Esophagus (tissue), 2 donors: ENCODE measurements around the gene FNBP1. TPM values are rescaled to one million over a fixed set of nuclear protein-coding genes. Genes with fewer than 3 reads are reported as not detected.

ENCODE experiments used
- H3K27ac ChIP-seq, 2 donors: one replicate each; pipeline ENCODE4 v1.5.1; 2013; ENCODE audit warnings: low read depth in 2 of 2, mild to moderate bottlenecking in 2 of 2, inconsistent platforms in 1 of 2, low read length in 1 of 2, moderate library complexity in 1 of 2
- H3K27me3 ChIP-seq, 2 donors: one replicate each; pipeline ENCODE4 v1.6.1; 2013; ENCODE audit warnings: low read length in 2 of 2, control low read depth in 1 of 2, mild to moderate bottlenecking in 1 of 2; ENCODE audit not compliant: insufficient read depth in 2 of 2, control insufficient read depth in 1 of 2
- H3K36me3 ChIP-seq, 2 donors: one replicate each; pipeline ENCODE4 v1.6.1; 2013; ENCODE audit warnings: low read length in 1 of 2; ENCODE audit not compliant: control insufficient read depth in 2 of 2, insufficient read depth in 2 of 2
- H3K4me1 ChIP-seq, 2 donors: one replicate each; pipeline ENCODE4 v1.6.1; 2013; ENCODE audit warnings: low read length in 1 of 2; ENCODE audit not compliant: control insufficient read depth in 2 of 2, insufficient read depth in 2 of 2
- H3K4me3 ChIP-seq, 2 donors: one replicate each; pipeline ENCODE4 v1.5.1; 2013; ENCODE audit warnings: low read length in 2 of 2, mild to moderate bottlenecking in 2 of 2, low read depth in 1 of 2, moderate library complexity in 1 of 2
- H3K9me3 ChIP-seq, 2 donors: one replicate each; pipeline ENCODE4 v1.6.1; 2013; ENCODE audit warnings: mild to moderate bottlenecking in 2 of 2, low read depth in 1 of 2, low read length in 1 of 2, moderate library complexity in 1 of 2; ENCODE audit not compliant: control insufficient read depth in 2 of 2, insufficient read depth in 1 of 2
- WGBS, 2 donors: extraction: QIAGEN DNeasy Blood & Tissue Kit; methylation state at CpG; one replicate each; pipeline ENCODE4 v1.1.7; 2013; 5-methylcytosine and 5-hydroxymethylcytosine counted together
- polyA plus RNA-seq, 2 donors: library from polyadenylated mRNA; stranded (reverse); fragments of 200-250 nt; gene quantifications; one replicate each; pipeline ENCODE4 v1.2.3, GENCODE V29; 2013
- donor health status: healthy with polysubstance abuse.
- donor health status: Bipolar disorder and iron deficiency.

FNBP1 gene
- polyA plus RNA-seq, 2 donors: 16.1 to 19.1 TPM

GRCh38 chr9:130064621-130065020 is 21.6 kb upstream of the FNBP1 start:
- no peaks in the 10 kb centered on the region for H3K4me1 ChIP-seq
- H3K4me3 ChIP-seq: no peak overlapping the region
- H3K27me3 ChIP-seq: no peaks in the 10 kb centered on the region
- no peaks in the 10 kb centered on the region for H3K9me3 ChIP-seq
- WGBS, 2 donors: 93 to 95% methylated on average over 4 of the region's 4 CpGs
- H3K36me3 ChIP-seq: no peaks in the 10 kb centered on the region
- no peak overlapping the region for H3K27ac ChIP-seq

- Histone ChIP-seq H3K36me3 (no peaks in the 10 kb centered on the region), H3K27ac (no peak overlapping the region), H3K4me3 (no peak overlapping the region), H3K27me3 (no peaks in the 10 kb centered on the region), H3K4me1 (no peaks in the 10 kb centered on the region), H3K9me3 (no peaks in the 10 kb centered on the region)
- WGBS, 2 donors: 74 to 79% methylated on average over 2 of the region's 2 CpGs
Observed at GRCh38 chr9:130062750-130063149, 19.8 kb upstream of the FNBP1 start.

GRCh38 chr9:130060296-130060695 is 17.3 kb upstream of the FNBP1 start:
- Histone ChIP-seq H3K4me3 (no peak overlapping the region), H3K27me3 (no peaks in the 10 kb centered on the region), H3K9me3 (no peaks in the 10 kb centered on the region), H3K4me1 (no peaks in the 10 kb centered on the region), H3K27ac (no peak overlapping the region), H3K36me3 (no peaks in the 10 kb centered on the region)
- 83 to 92% methylated on average over 7 of the region's 7 CpGs for WGBS, 2 donors

GRCh38 chr9:130058887-130059286 is 15.9 kb upstream of the FNBP1 start:
- Histone ChIP-seq H3K27ac (no peak overlapping the region), H3K36me3 (no peaks in the 10 kb centered on the region), H3K4me1 (no peaks in the 10 kb centered on the region), H3K4me3 (no peak overlapping the region), H3K9me3 (no peaks in the 10 kb centered on the region), H3K27me3 (no peaks in the 10 kb centered on the region)
- WGBS, 2 donors: 51 to 54% methylated on average over 3 of the region's 3 CpGs

GRCh38 chr9:130058154-130058553 is 15.2 kb upstream of the FNBP1 start:
- no peaks in the 10 kb centered on the region for H3K27me3 ChIP-seq
- no peaks in the 10 kb centered on the region for H3K4me1 ChIP-seq
- no peaks in the 10 kb centered on the region for H3K36me3 ChIP-seq
- no peak overlapping the region for H3K27ac ChIP-seq
- no peak overlapping the region for H3K4me3 ChIP-seq
- H3K9me3 ChIP-seq: no peaks in the 10 kb centered on the region
- WGBS, 2 donors: 81 to 85% methylated on average over 7 of the region's 7 CpGs

- no peaks in the 10 kb centered on the region for H3K9me3 ChIP-seq
- peak overlapping the region; percentile 82 to 97 for H3K4me3 ChIP-seq
- 65 to 73% methylated on average over 8 of the region's 8 CpGs for WGBS, 2 donors
- no peaks in the 10 kb centered on the region for H3K36me3 ChIP-seq
- no peak overlapping the region for H3K27ac ChIP-seq
- H3K27me3 ChIP-seq: no peaks in the 10 kb centered on the region
- H3K4me1 ChIP-seq: no peaks in the 10 kb centered on the region
Observed at GRCh38 chr9:130054820-130055219, 11.8 kb upstream of the FNBP1 start.

GRCh38 chr9:130054325-130054786 is 11.4 kb upstream of the FNBP1 start:
- WGBS, 2 donors: 4 to 9% methylated on average over 14 of the region's 14 CpGs
- Histone ChIP-seq H3K27me3 (no peaks in the 10 kb centered on the region), H3K4me1 (no peaks in the 10 kb centered on the region), H3K9me3 (no peaks in the 10 kb centered on the region), H3K4me3 (peak overlapping the region; percentile 82 to 97), H3K27ac (peak overlapping the region; percentile 89 to 96), H3K36me3 (no peaks in the 10 kb centered on the region)

GRCh38 chr9:130053504-130054324 is 10.7 kb upstream of the FNBP1 start, which contains the start of gene GPR107:
GPR107 (plus strand) TSS chr9:130053906; CDS start chr9:130053933, 27 bp downstream.
- H3K4me1 ChIP-seq: no peaks in the 10 kb centered on the region
- H3K9me3 ChIP-seq: no peaks in the 10 kb centered on the region
- H3K4me3 ChIP-seq: peak within 1 kb of the TSS; percentile 82 to 97
- H3K27me3 ChIP-seq: no peaks in the 10 kb centered on the region
- WGBS, 2 donors: 0 to 2% methylated on average over 51 to 64 of the region's 64 CpGs
- H3K27ac ChIP-seq: peak within 1 kb of the TSS; percentile 89 to 96
- H3K36me3 ChIP-seq: no peaks in the 10 kb centered on the region

- Histone ChIP-seq H3K27me3 (no peaks in the 10 kb centered on the region), H3K4me3 (peak overlapping the region; percentile 82 to 97), H3K36me3 (no peaks in the 10 kb centered on the region), H3K4me1 (no peaks in the 10 kb centered on the region), H3K9me3 (no peaks in the 10 kb centered on the region), H3K27ac (peak overlapping the region; percentile 89 to 96)
- 12 to 14% methylated on average over 9 of the region's 9 CpGs for WGBS, 2 donors
Observed at GRCh38 chr9:130053109-130053503, 10.1 kb upstream of the FNBP1 start.

GRCh38 chr9:130051855-130052254 is 8.9 kb upstream of the FNBP1 start:
- no peak overlapping the region for H3K4me3 ChIP-seq
- H3K4me1 ChIP-seq: no peaks in the 10 kb centered on the region
- peak overlapping the region; percentile 66 to 75 for H3K27ac ChIP-seq
- no peaks in the 10 kb centered on the region for H3K36me3 ChIP-seq
- H3K27me3 ChIP-seq: no peaks in the 10 kb centered on the region
- no peaks in the 10 kb centered on the region for H3K9me3 ChIP-seq
